IPS DF 4.7 (cell line): ENCODE results near the gene PHF11.
"Not testable (repeated sequence)": the region's sequence is repeated elsewhere in the genome, so short reads cannot be mapped to it uniquely, and the experiment has no call there.

Source experiments
- DNase-seq: peaks from one replicate; pipeline ENCODE4 v3.0.0-alpha.2; 2013; ENCODE audit warnings: low spot score; ENCODE audit errors: extremely low read depth

The PHF11 gene

GRCh38 chr13:49545661-49546060 lies 49.9 kb downstream of the PHF11 start:
- no peak for DNase-seq

- DNase-seq = no peak
These were observed 50.8 kb downstream of the PHF11 start for GRCh38 chr13:49546561-49546960.

GRCh38 chr13:49549289-49549688 lies 53.5 kb downstream of the PHF11 start:
- DNase-seq = no peak

- no peak for DNase-seq
These were observed 55.3 kb downstream of the PHF11 start for GRCh38 chr13:49550942-49551644.

GRCh38 chr13:49553888-49554287 lies 58.1 kb downstream of the PHF11 start:
- DNase-seq = no peak

GRCh38 chr13:49554387-49554786 lies 58.6 kb downstream of the PHF11 start:
- no peak for DNase-seq

- no peak for DNase-seq
These were observed 63.3 kb downstream of the PHF11 start for GRCh38 chr13:49559006-49559405.

GRCh38 chr13:49560270-49561061 lies 64.7 kb downstream of the PHF11 start:
- no peak for DNase-seq

- DNase-seq = no peak
These were observed 65.3 kb downstream of the PHF11 start for GRCh38 chr13:49561062-49561410.

- no peak for DNase-seq
These were observed 67.8 kb downstream of the PHF11 start for GRCh38 chr13:49563516-49563915.

GRCh38 chr13:49565461-49565860 lies 69.7 kb downstream of the PHF11 start:
- DNase-seq = not testable (repeated sequence)

- DNase-seq = no peak
These were observed 70.7 kb downstream of the PHF11 start for GRCh38 chr13:49566461-49566860.

- no peak for DNase-seq
These were observed 71.7 kb downstream of the PHF11 start for GRCh38 chr13:49567491-49567890.

GRCh38 chr13:49569993-49570689 lies 74.4 kb downstream of the PHF11 start:
- DNase-seq = no peak

- DNase-seq = no peak
These were observed 75.8 kb downstream of the PHF11 start for GRCh38 chr13:49571299-49572240.
